H1 (cell line): ENCODE measurements around the gene ZFPL1. TPM values are rescaled to one million over a fixed set of nuclear protein-coding genes. Genes with fewer than 3 reads are reported as not detected.

Experiments
- ASH2L ChIP-seq: fragments of 200-600, 300-600 bp; sonication (generic); IDR thresholded peaks from one replicate; pipeline ENCODE4 v1.7.1; 2017; ENCODE audit warnings: low read length
- CREB1 ChIP-seq: IDR thresholded peaks from 2 replicates; pipeline ENCODE4 v1.6.1; 2012; ENCODE audit warnings: inconsistent platforms
- GABPA ChIP-seq: IDR thresholded peaks from 2 replicates; pipeline ENCODE4 v1.6.1; 2011; ENCODE audit warnings: mild to moderate bottlenecking, low read length, moderate library complexity, borderline replicate concordance; ENCODE audit not compliant: insufficient read depth
- KDM1A ChIP-seq: fragments of 200-600, 300-600 bp; sonication (generic); IDR thresholded peaks from 2 replicates; pipeline ENCODE4 v1.7.1; 2016; ENCODE audit warnings: mild to moderate bottlenecking, low read length, borderline replicate concordance
- KDM4A ChIP-seq: IDR thresholded peaks from one replicate; pipeline ENCODE4 v1.7.1; 2012; ENCODE audit warnings: low read depth, mild to moderate bottlenecking, moderate library complexity, low read length, inconsistent platforms; ENCODE audit not compliant: severe bottlenecking
- NANOG ChIP-seq: IDR thresholded peaks from 2 replicates; pipeline ENCODE4 v1.6.1; 2011; ENCODE audit warnings: low read length, low read depth, mild to moderate bottlenecking, inconsistent platforms; ENCODE audit not compliant: insufficient read depth, poor library complexity, severe bottlenecking
- SIRT6 ChIP-seq: IDR thresholded peaks from one replicate; pipeline ENCODE4 v1.7.1; 2012; ENCODE audit warnings: low read length, inconsistent platforms
- TAF1 ChIP-seq: IDR thresholded peaks from 2 replicates; pipeline ENCODE4 v1.6.1; 2011; ENCODE audit warnings: mild to moderate bottlenecking, low read depth, low read length
- polyA plus RNA-seq, 7 experiments: library from polyadenylated mRNA; depleted of rRNA in 3 of 7; stranded (reverse) in 5 of 7; unstranded in 2 of 7; fragments of >200 nt in 5 of 7; fragments of 200-250 nt in 2 of 7; gene quantifications; 1 replicate in 5 of 7; 2 replicates in 1 of 7; 4 replicates in 1 of 7; pipeline versions ENCODE4 v1.2.1 to v1.2.3, GENCODE V29; 2011 to 2013; ENCODE audit warnings: missing spikeins in 2 of 7, mixed read lengths in 2 of 7
- total RNA-seq: library from RNA; stranded (reverse); fragmentation: NEBNext Ultra II Directional; extraction: Animal tissue kit (Norgen Biotek cat#: 25700); gene quantifications from 2 replicates; pipeline ENCODE4 v1.2.1, GENCODE V29; 2021
- TF ChIP-seq, protein P1 (sequence below): fragments of 300-600 bp; sonication (generic); IDR thresholded peaks from 2 replicates; pipeline ENCODE4 v1.7.1; 2012; ENCODE audit warnings: low read length, moderate library complexity, mild to moderate bottlenecking, inconsistent platforms; ENCODE audit not compliant: insufficient replicate concordance
- TF ChIP-seq, protein P2 (sequence below): IDR thresholded peaks from 2 replicates; pipeline ENCODE4 v1.6.1; 2012; ENCODE audit warnings: inconsistent platforms

The ZFPL1 gene
- total and polyA plus RNA-seq, 2 of the 8 experiments (the other 6 are each of a cell fraction or from before 2014, with no cell fraction given): 21.5 to 76.8 TPM

DNA sequence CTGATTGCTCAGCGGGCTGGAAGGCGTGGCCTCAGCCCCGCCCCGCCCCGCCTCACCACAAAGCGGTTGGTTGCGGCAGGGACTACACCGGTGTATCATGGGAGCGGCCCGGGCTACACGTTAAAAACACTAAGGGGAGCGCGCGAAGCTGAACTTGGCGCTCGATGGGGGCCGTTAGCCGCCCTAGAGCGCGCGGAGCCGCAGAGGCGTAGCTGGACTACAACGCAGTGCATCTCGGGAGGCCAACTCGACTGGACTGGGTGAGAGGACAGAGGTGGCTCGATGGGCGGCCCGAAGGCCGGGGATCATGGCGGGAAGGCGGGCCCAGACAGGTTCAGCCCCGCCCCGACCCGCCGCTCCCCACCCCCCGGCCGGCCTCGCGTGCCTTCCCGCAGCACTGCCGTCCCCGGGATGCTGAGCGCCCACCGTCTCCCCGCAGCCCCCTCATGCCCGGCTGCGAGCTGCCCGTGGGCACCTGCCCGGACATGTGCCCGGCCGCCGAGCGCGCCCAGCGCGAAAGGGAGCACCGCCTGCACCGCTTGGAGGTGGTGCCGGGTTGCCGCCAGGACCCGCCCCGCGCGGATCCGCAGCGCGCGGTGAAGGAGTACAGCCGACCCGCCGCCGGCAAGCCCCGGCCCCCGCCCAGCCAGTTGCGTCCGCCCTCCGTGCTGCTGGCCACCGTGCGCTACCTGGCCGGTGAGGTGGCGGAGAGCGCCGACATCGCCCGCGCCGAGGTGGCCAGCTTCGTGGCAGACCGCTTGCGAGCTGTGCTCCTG, 43.0 kb upstream of the ZFPL1 start, which contains the start of gene SAC3D1 (continued):
- TF ChIP-seq, protein P1, sequence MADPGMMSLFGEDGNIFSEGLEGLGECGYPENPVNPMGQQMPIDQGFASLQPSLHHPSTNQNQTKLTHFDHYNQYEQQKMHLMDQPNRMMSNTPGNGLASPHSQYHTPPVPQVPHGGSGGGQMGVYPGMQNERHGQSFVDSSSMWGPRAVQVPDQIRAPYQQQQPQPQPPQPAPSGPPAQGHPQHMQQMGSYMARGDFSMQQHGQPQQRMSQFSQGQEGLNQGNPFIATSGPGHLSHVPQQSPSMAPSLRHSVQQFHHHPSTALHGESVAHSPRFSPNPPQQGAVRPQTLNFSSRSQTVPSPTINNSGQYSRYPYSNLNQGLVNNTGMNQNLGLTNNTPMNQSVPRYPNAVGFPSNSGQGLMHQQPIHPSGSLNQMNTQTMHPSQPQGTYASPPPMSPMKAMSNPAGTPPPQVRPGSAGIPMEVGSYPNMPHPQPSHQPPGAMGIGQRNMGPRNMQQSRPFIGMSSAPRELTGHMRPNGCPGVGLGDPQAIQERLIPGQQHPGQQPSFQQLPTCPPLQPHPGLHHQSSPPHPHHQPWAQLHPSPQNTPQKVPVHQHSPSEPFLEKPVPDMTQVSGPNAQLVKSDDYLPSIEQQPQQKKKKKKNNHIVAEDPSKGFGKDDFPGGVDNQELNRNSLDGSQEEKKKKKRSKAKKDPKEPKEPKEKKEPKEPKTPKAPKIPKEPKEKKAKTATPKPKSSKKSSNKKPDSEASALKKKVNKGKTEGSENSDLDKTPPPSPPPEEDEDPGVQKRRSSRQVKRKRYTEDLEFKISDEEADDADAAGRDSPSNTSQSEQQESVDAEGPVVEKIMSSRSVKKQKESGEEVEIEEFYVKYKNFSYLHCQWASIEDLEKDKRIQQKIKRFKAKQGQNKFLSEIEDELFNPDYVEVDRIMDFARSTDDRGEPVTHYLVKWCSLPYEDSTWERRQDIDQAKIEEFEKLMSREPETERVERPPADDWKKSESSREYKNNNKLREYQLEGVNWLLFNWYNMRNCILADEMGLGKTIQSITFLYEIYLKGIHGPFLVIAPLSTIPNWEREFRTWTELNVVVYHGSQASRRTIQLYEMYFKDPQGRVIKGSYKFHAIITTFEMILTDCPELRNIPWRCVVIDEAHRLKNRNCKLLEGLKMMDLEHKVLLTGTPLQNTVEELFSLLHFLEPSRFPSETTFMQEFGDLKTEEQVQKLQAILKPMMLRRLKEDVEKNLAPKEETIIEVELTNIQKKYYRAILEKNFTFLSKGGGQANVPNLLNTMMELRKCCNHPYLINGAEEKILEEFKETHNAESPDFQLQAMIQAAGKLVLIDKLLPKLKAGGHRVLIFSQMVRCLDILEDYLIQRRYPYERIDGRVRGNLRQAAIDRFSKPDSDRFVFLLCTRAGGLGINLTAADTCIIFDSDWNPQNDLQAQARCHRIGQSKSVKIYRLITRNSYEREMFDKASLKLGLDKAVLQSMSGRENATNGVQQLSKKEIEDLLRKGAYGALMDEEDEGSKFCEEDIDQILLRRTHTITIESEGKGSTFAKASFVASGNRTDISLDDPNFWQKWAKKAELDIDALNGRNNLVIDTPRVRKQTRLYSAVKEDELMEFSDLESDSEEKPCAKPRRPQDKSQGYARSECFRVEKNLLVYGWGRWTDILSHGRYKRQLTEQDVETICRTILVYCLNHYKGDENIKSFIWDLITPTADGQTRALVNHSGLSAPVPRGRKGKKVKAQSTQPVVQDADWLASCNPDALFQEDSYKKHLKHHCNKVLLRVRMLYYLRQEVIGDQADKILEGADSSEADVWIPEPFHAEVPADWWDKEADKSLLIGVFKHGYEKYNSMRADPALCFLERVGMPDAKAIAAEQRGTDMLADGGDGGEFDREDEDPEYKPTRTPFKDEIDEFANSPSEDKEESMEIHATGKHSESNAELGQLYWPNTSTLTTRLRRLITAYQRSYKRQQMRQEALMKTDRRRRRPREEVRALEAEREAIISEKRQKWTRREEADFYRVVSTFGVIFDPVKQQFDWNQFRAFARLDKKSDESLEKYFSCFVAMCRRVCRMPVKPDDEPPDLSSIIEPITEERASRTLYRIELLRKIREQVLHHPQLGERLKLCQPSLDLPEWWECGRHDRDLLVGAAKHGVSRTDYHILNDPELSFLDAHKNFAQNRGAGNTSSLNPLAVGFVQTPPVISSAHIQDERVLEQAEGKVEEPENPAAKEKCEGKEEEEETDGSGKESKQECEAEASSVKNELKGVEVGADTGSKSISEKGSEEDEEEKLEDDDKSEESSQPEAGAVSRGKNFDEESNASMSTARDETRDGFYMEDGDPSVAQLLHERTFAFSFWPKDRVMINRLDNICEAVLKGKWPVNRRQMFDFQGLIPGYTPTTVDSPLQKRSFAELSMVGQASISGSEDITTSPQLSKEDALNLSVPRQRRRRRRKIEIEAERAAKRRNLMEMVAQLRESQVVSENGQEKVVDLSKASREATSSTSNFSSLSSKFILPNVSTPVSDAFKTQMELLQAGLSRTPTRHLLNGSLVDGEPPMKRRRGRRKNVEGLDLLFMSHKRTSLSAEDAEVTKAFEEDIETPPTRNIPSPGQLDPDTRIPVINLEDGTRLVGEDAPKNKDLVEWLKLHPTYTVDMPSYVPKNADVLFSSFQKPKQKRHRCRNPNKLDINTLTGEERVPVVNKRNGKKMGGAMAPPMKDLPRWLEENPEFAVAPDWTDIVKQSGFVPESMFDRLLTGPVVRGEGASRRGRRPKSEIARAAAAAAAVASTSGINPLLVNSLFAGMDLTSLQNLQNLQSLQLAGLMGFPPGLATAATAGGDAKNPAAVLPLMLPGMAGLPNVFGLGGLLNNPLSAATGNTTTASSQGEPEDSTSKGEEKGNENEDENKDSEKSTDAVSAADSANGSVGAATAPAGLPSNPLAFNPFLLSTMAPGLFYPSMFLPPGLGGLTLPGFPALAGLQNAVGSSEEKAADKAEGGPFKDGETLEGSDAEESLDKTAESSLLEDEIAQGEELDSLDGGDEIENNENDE: no peak
- TF ChIP-seq KDM1A (no peak), SIRT6 (no peak), TAF1 (peak; percentile 60), NANOG (no peak), KDM4A (peak; percentile 70), CREB1 (peak; percentile 53), ASH2L (peak; percentile 65), GABPA (no peak)
- TF ChIP-seq, protein P2, sequence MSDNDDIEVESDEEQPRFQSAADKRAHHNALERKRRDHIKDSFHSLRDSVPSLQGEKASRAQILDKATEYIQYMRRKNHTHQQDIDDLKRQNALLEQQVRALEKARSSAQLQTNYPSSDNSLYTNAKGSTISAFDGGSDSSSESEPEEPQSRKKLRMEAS: peak; percentile 40; the same call in 1 of the 2 replicates
